Measurements from ENCODE around the gene LARGE1. TPM values are rescaled to one million over a fixed set of nuclear protein-coding genes. Genes with fewer than 3 reads are reported as not detected.

The LARGE1 gene
- total RNA-seq, 1 experiment from 2014 or later, result 1.5 TPM

DNA sequence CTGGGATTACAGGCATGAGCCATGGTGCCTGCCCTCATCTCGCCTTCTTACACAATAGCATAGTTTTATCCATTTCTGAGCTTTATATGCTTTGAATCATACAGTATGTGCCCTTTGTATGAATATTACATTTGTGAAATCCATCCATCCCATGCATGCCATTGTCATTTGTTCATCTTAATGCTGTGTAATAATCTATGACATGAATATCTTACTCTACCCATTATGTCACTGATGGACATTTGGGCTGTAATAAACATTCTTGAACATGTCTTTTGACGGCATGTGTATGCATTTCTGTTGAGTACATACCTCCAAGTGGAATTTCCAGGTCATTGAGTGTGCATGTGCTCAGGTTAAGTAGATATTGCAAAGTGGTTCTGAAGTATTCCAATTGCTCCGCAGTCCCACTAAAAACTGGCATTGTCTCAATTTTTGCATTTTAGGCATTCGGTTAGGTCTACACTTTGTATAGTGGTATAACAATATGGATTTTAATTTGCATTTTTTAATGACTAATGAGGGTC is 522.8 kb downstream of the LARGE1 start:
- ATAC-seq (no peak), DNase-seq (ENCODE audit: low read depth, low spot score) (no peak)
- H3K4me3 ChIP-seq (replicated peaks in 1 of 2; ENCODE audit: low read depth in 1 of 2, low read length in 2 of 2), result no peak overlapping the region
- no peak overlapping the region for H3K27ac ChIP-seq (ENCODE audit: low read depth, low read length)
- H2AFZ ChIP-seq (ENCODE audit: low read depth, low read length, poor library complexity, severe bottlenecking), result no peak overlapping the region
- H3K79me2 ChIP-seq (ENCODE audit: insufficient read depth, low read length), result no peaks in the 10 kb centered on the region
- CTCF ChIA-PET, result no interaction called here
- no peaks in the 10 kb centered on the region for H3K4me1 ChIP-seq (ENCODE audit: control insufficient read depth in 1 of 2, insufficient read depth in 2 of 2, low read length in 2 of 2)
- H3K9me2 ChIP-seq (ENCODE audit: insufficient read depth), result no peaks in the 10 kb centered on the region
- peaks cover 7 to 39% of the 10 kb centered on the region in 2 experiments; a peak in 2 of 4 replicates for H3K9me3 ChIP-seq (ENCODE audit: control insufficient read depth in 1 of 2, insufficient read depth in 1 of 2, low read depth in 1 of 2, low read length in 2 of 2)
- no peak overlapping the region for H3K4me2 ChIP-seq (ENCODE audit: low read length)
- H3K9ac ChIP-seq (ENCODE audit: low read length), result no peak overlapping the region
- POLR2A ChIA-PET, result no interaction called here
- intact Hi-C loops (cut with micrococcal nuclease), result no loop called here
- BruUV-seq (replicated peaks), result no TSS peak
- TF ChIP-seq, protein P1, sequence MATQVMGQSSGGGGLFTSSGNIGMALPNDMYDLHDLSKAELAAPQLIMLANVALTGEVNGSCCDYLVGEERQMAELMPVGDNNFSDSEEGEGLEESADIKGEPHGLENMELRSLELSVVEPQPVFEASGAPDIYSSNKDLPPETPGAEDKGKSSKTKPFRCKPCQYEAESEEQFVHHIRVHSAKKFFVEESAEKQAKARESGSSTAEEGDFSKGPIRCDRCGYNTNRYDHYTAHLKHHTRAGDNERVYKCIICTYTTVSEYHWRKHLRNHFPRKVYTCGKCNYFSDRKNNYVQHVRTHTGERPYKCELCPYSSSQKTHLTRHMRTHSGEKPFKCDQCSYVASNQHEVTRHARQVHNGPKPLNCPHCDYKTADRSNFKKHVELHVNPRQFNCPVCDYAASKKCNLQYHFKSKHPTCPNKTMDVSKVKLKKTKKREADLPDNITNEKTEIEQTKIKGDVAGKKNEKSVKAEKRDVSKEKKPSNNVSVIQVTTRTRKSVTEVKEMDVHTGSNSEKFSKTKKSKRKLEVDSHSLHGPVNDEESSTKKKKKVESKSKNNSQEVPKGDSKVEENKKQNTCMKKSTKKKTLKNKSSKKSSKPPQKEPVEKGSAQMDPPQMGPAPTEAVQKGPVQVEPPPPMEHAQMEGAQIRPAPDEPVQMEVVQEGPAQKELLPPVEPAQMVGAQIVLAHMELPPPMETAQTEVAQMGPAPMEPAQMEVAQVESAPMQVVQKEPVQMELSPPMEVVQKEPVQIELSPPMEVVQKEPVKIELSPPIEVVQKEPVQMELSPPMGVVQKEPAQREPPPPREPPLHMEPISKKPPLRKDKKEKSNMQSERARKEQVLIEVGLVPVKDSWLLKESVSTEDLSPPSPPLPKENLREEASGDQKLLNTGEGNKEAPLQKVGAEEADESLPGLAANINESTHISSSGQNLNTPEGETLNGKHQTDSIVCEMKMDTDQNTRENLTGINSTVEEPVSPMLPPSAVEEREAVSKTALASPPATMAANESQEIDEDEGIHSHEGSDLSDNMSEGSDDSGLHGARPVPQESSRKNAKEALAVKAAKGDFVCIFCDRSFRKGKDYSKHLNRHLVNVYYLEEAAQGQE (IDR thresholded peaks at IDR 0.05; ENCODE audit: low read depth), result no peak
- TF ChIP-seq POLR2A (IDR thresholded peaks at IDR 0.05; ENCODE audit: borderline replicate concordance, extremely low read depth, insufficient read depth, insufficient read length), result no peak
- no peak for TF ChIP-seq FOSL1 (IDR thresholded peaks at IDR 0.05; ENCODE audit: low read depth)
- TF ChIP-seq ELF1 (IDR thresholded peaks at IDR 0.05; ENCODE audit: borderline replicate concordance, low read depth), result no peak
- TF ChIP-seq, protein P2, sequence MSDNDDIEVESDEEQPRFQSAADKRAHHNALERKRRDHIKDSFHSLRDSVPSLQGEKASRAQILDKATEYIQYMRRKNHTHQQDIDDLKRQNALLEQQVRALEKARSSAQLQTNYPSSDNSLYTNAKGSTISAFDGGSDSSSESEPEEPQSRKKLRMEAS (IDR thresholded peaks at IDR 0.05), result no peak
- no peak for TF ChIP-seq EGR1 (IDR thresholded peaks at IDR 0.05; ENCODE audit: low read depth)
- no peak for TF ChIP-seq ZFX (IDR thresholded peaks at IDR 0.05)
- no peak for TF ChIP-seq SP1 (IDR thresholded peaks at IDR 0.05; ENCODE audit: low read depth)
- TF ChIP-seq, protein P3, sequence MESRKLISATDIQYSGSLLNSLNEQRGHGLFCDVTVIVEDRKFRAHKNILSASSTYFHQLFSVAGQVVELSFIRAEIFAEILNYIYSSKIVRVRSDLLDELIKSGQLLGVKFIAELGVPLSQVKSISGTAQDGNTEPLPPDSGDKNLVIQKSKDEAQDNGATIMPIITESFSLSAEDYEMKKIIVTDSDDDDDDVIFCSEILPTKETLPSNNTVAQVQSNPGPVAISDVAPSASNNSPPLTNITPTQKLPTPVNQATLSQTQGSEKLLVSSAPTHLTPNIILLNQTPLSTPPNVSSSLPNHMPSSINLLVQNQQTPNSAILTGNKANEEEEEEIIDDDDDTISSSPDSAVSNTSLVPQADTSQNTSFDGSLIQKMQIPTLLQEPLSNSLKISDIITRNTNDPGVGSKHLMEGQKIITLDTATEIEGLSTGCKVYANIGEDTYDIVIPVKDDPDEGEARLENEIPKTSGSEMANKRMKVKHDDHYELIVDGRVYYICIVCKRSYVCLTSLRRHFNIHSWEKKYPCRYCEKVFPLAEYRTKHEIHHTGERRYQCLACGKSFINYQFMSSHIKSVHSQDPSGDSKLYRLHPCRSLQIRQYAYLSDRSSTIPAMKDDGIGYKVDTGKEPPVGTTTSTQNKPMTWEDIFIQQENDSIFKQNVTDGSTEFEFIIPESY (IDR thresholded peaks at IDR 0.05; ENCODE audit: extremely low read depth, insufficient replicate concordance, low read length), result no peak
- TF ChIP-seq POLR2AphosphoS5 (IDR thresholded peaks at IDR 0.05; ENCODE audit: low read depth, low read length), result no peak
- no peak for TF ChIP-seq SIN3A (IDR thresholded peaks at IDR 0.05; ENCODE audit: low read depth)
- no peak for TF ChIP-seq CBX3 (IDR thresholded peaks at IDR 0.05; ENCODE audit: low read depth)
- no peak for TF ChIP-seq EZH2 (IDR thresholded peaks at IDR 0.05)
- TF ChIP-seq, protein P4, sequence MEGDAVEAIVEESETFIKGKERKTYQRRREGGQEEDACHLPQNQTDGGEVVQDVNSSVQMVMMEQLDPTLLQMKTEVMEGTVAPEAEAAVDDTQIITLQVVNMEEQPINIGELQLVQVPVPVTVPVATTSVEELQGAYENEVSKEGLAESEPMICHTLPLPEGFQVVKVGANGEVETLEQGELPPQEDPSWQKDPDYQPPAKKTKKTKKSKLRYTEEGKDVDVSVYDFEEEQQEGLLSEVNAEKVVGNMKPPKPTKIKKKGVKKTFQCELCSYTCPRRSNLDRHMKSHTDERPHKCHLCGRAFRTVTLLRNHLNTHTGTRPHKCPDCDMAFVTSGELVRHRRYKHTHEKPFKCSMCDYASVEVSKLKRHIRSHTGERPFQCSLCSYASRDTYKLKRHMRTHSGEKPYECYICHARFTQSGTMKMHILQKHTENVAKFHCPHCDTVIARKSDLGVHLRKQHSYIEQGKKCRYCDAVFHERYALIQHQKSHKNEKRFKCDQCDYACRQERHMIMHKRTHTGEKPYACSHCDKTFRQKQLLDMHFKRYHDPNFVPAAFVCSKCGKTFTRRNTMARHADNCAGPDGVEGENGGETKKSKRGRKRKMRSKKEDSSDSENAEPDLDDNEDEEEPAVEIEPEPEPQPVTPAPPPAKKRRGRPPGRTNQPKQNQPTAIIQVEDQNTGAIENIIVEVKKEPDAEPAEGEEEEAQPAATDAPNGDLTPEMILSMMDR (IDR thresholded peaks at IDR 0.05 in 2 of 3, conservative IDR thresholded peaks at IDR 0.05 in 1 of 3; ENCODE audit: borderline replicate concordance in 1 of 3, insufficient read depth in 1 of 3, low read depth in 2 of 3, low read length in 2 of 3), result no peak
- no peak for TF ChIP-seq TCF7L2 (IDR thresholded peaks at IDR 0.05; ENCODE audit: borderline replicate concordance, extremely low read depth, insufficient read depth, insufficient read length)
- no peak for TF ChIP-seq RAD21 (IDR thresholded peaks at IDR 0.05; ENCODE audit: low read depth)
- TF ChIP-seq EZH2phosphoT487 (IDR thresholded peaks at IDR 0.05; ENCODE audit: borderline replicate concordance), result no peak
- no peaks in the 10 kb centered on the region for H3K27me3 ChIP-seq (ENCODE audit: insufficient read depth, low read length)
- no peaks in the 10 kb centered on the region for H4K20me1 ChIP-seq (ENCODE audit: insufficient read depth)
- RAD21 ChIA-PET (ENCODE audit: low non-redundant PET in 1 of 2, low total read pairs in 2 of 2, uncharacterized antibody in 2 of 2, unreplicated experiment in 2 of 2), result no interaction called here
- H3K36me3 ChIP-seq (ENCODE audit: control insufficient read depth in 1 of 2, insufficient read depth in 2 of 2, low read length in 2 of 2), result no peaks in the 10 kb centered on the region
